ENCODE measurements around the gene ZSCAN21. TPM values are rescaled to one million over a fixed set of nuclear protein-coding genes. Genes with fewer than 3 reads are reported as not detected.

The ZSCAN21 gene
- polyA plus RNA-seq, 1 donor, result 12.4 TPM

- no peak for DNase-seq
Observed at GRCh38 chr7:100079024-100079560, 29.5 kb downstream of the ZSCAN21 start.

GRCh38 chr7:100080907-100081534, 31.4 kb downstream of the ZSCAN21 start:
- no peak for DNase-seq

GRCh38 chr7:100081535-100082102, 32.0 kb downstream of the ZSCAN21 start, which contains the start of gene ZNF3:
TSS of gene ZNF3 (minus strand) at chr7:100081723. CDS start at chr7:100077357, 4,366 bp downstream.
- DNase-seq, result peak; percentile 98

- no peak for DNase-seq
Observed at GRCh38 chr7:100082978-100083377, 33.4 kb downstream of the ZSCAN21 start.

- no peak for DNase-seq
Observed at GRCh38 chr7:100085515-100085914, 35.9 kb downstream of the ZSCAN21 start.

- no peak for DNase-seq
Observed at GRCh38 chr7:100087055-100087750, 37.6 kb downstream of the ZSCAN21 start.

- DNase-seq, result no peak
Observed at GRCh38 chr7:100088095-100088620, 38.6 kb downstream of the ZSCAN21 start.

- peak; percentile 86 for DNase-seq
Observed at GRCh38 chr7:100088621-100089457, 39.3 kb downstream of the ZSCAN21 start, which contains the start of gene COPS6. TSS of gene COPS6 (plus strand) at chr7:100088969. CDS start at chr7:100088991, 22 bp downstream.

GRCh38 chr7:100089458-100090196, 40.1 kb downstream of the ZSCAN21 start:
- DNase-seq, result no peak

GRCh38 chr7:100090527-100091410, 41.2 kb downstream of the ZSCAN21 start:
- DNase-seq, result no peak

- DNase-seq, result no peak
Observed at GRCh38 chr7:100091411-100092181, 42.0 kb downstream of the ZSCAN21 start.

GRCh38 chr7:100093054-100093453, 43.5 kb downstream of the ZSCAN21 start:
- no peak for DNase-seq

- DNase-seq, result no peak
Observed at GRCh38 chr7:100093498-100093897, 43.9 kb downstream of the ZSCAN21 start.

- no peak for DNase-seq
Observed at GRCh38 chr7:100093925-100094486, 44.4 kb downstream of the ZSCAN21 start.

GRCh38 chr7:100095289-100095688, 45.7 kb downstream of the ZSCAN21 start:
- no peak for DNase-seq

GRCh38 chr7:100095704-100096103, 46.1 kb downstream of the ZSCAN21 start:
- no peak for DNase-seq

- no peak for DNase-seq
Observed at GRCh38 chr7:100098913-100099312, 49.3 kb downstream of the ZSCAN21 start.

- no peak for DNase-seq
Observed at GRCh38 chr7:100099452-100099851, 49.9 kb downstream of the ZSCAN21 start.

GRCh38 chr7:100100420-100101015, 50.9 kb downstream of the ZSCAN21 start:
- DNase-seq, result peak; percentile 97
